HG02852 (cell line): ENCODE results near the gene PHETA2.
A peak's percentile ranks its signal among the peaks of the same experiment; 100 is the strongest.
"Not testable (repeated sequence)": the region's sequence is repeated elsewhere in the genome, so short reads cannot be mapped to it uniquely, and the experiment has no call there.

Experiments used
- ATAC-seq: cut with Tn5 transposase; IDR thresholded peaks from one replicate; pipeline ENCODE4 v1.9.1; 2021; ENCODE audit warnings: mild to moderate bottlenecking, moderate library complexity; ENCODE audit not compliant: unreplicated experiment

Gene PHETA2

GRCh38 chr22:42069801-42070516 lies 4.1 kb upstream of the PHETA2 start:
- no peak for ATAC-seq

- ATAC-seq: peak; percentile 89
These were observed 3.3 kb upstream of the PHETA2 start, which contains the start of gene NAGA for GRCh38 chr22:42070517-42071422. Gene NAGA (minus strand): TSS chr22:42070812. CDS start chr22:42070297, 515 bp downstream.

- not testable (repeated sequence) for ATAC-seq
These were observed 2.5 kb upstream of the PHETA2 start for GRCh38 chr22:42071508-42071907.

- ATAC-seq: no peak
These were observed 1.3 kb upstream of the PHETA2 start for GRCh38 chr22:42072606-42073330.

- no peak for ATAC-seq
These were observed 417 bp upstream of the PHETA2 start for GRCh38 chr22:42073621-42074041.

- no peak for ATAC-seq
These were observed 1.0 kb downstream of the PHETA2 start for GRCh38 chr22:42074846-42075676.

- ATAC-seq: no peak
These were observed 2.9 kb downstream of the PHETA2 start for GRCh38 chr22:42076764-42077485.

GRCh38 chr22:42077486-42078125 lies 3.6 kb downstream of the PHETA2 start:
- ATAC-seq: no peak

- ATAC-seq: peak; percentile 4
These were observed 4.6 kb downstream of the PHETA2 start for GRCh38 chr22:42078469-42079318.

- ATAC-seq: peak; percentile 78
These were observed 5.5 kb downstream of the PHETA2 start, which contains the start of gene SMDT1 for GRCh38 chr22:42079319-42080251. Gene SMDT1 (plus strand): TSS chr22:42079700. CDS start chr22:42079769, 69 bp downstream.

GRCh38 chr22:42080287-42080686 lies 6.2 kb downstream of the PHETA2 start:
- no peak for ATAC-seq

- no peak for ATAC-seq
These were observed 9.1 kb downstream of the PHETA2 start for GRCh38 chr22:42083119-42083518.

- no peak for ATAC-seq
These were observed 10.8 kb downstream of the PHETA2 start for GRCh38 chr22:42084874-42085273.

GRCh38 chr22:42086051-42086450 lies 12.0 kb downstream of the PHETA2 start:
- no peak for ATAC-seq

- ATAC-seq: peak; percentile 89
These were observed 16.8 kb downstream of the PHETA2 start, which contains the start of gene NDUFA6 for GRCh38 chr22:42090596-42091454. Gene NDUFA6 (minus strand): TSS chr22:42090772. CDS start chr22:42090744, 28 bp downstream.

GRCh38 chr22:42091455-42091782 lies 17.4 kb downstream of the PHETA2 start:
- ATAC-seq: no peak
